A673 (cell line): ENCODE data around the gene CARD11. TPM values are rescaled to one million over a fixed set of nuclear protein-coding genes. Genes with fewer than 3 reads are reported as not detected.
A peak's percentile ranks its signal among the peaks of the same experiment; 100 is the strongest.

ENCODE experiments used
- BruUV-seq: library from RNA; stranded (reverse); fragments of 400-500 nt; replicated peaks from 2 replicates; lab custom pipeline; 2021; lab: Mats Ljungman, UMichigan
- CTCF ChIA-PET: fragments of 300-600 bp; sonication (Branson Sonifier 250); formaldehyde crosslinking; loops from one replicate; lab custom pipeline; 2022; ENCODE audit warnings: antibody characterized with exemption; lab: Charles Lee
- POLR2A ChIA-PET: fragments of 300-600 bp; sonication (Branson Sonifier 250); formaldehyde crosslinking; loops from one replicate; lab custom pipeline; 2022; ENCODE audit warnings: antibody characterized with exemption; ENCODE audit not compliant: low non-redundant PET; lab: Charles Lee
- DNase-seq: peaks from one replicate; pipeline ENCODE4 v3.0.0-alpha.2; 2015; ENCODE audit warnings: low spot score
- H3K27ac ChIP-seq: fragments of 200-600 bp; sonication (generic); 2 replicates; pipeline ENCODE4 v1.5.1; 2016; ENCODE audit warnings: mixed run types, low read depth, mild to moderate bottlenecking, mixed read lengths, antibody characterized with exemption, low read length; ENCODE audit not compliant: poor library complexity, severe bottlenecking
- H3K27me3 ChIP-seq: fragments of 200-600 bp; sonication (generic); replicated peaks from 2 replicates; pipeline ENCODE4 v1.6.1; 2017; ENCODE audit warnings: mixed run types, low read depth, mild to moderate bottlenecking, mixed read lengths, antibody characterized with exemption, low read length; ENCODE audit not compliant: insufficient read depth, poor library complexity
- H3K36me3 ChIP-seq: fragments of 200-600 bp; sonication (generic); 2 replicates; pipeline ENCODE4 v1.6.1; 2016; ENCODE audit warnings: mixed run types, mild to moderate bottlenecking, mixed read lengths, antibody characterized with exemption, low read length; ENCODE audit not compliant: insufficient read depth, poor library complexity, severe bottlenecking
- H3K4me1 ChIP-seq: fragments of 200-600 bp; sonication (generic); 2 replicates; pipeline ENCODE4 v1.6.1; 2017; ENCODE audit warnings: mixed run types, mild to moderate bottlenecking, mixed read lengths, antibody characterized with exemption, low read length; ENCODE audit not compliant: insufficient read depth, poor library complexity, severe bottlenecking
- H3K4me3 ChIP-seq: fragments of 200-600 bp; sonication (generic); 2 replicates; pipeline ENCODE4 v1.5.1; 2016; ENCODE audit warnings: low read depth, mixed run types, mild to moderate bottlenecking, mixed read lengths, low read length; ENCODE audit not compliant: poor library complexity, severe bottlenecking
- H3K9me3 ChIP-seq: fragments of 200-600 bp; sonication (generic); 2 replicates; pipeline ENCODE4 v1.6.1; 2016; ENCODE audit warnings: mixed run types, low read depth, mild to moderate bottlenecking, mixed read lengths, antibody characterized with exemption, low read length; ENCODE audit not compliant: poor library complexity, severe bottlenecking
- CTCF ChIP-seq: fragments of 300-800, 200-600 bp; sonication (generic); conservative IDR thresholded peaks from 2 replicates; pipeline ENCODE4 v1.5.1; 2017; ENCODE audit warnings: low read depth, mild to moderate bottlenecking, antibody characterized with exemption, low read length, moderate library complexity, mixed read lengths
- EZH2 ChIP-seq: fragments of 200-600 bp; sonication (generic); IDR thresholded peaks from 2 replicates; pipeline ENCODE4 v1.6.1; 2017; ENCODE audit warnings: borderline replicate concordance, low read depth, mild to moderate bottlenecking, mixed read lengths, antibody characterized with exemption, low read length; ENCODE audit not compliant: poor library complexity, severe bottlenecking
- intact Hi-C: fragments of 100-400 bp; cut with micrococcal nuclease; formaldehyde crosslinking; loops from one replicate; pipeline ENCODE4 v1.10.0; 2022; ENCODE audit not compliant: unreplicated experiment
- total RNA-seq: library from RNA; stranded (reverse); gene quantifications from 2 replicates; pipeline ENCODE4 v1.2.3, GENCODE V29; 2021

The CARD11 gene
- total RNA-seq, 1 experiment from 2014 or later, result 1.8 TPM

- H3K27ac ChIP-seq, result no peak overlapping the region
- H3K4me1 ChIP-seq, result peaks cover 3% of the 10 kb centered on the region
- no peaks in the 10 kb centered on the region for H3K36me3 ChIP-seq
- BruUV-seq, result no TSS peak
- POLR2A ChIA-PET, result no interaction called here
- no peaks in the 10 kb centered on the region for H3K27me3 ChIP-seq
- DNase-seq, result no peak
- CTCF ChIA-PET, result no interaction called here
- intact Hi-C loops, result no loop called here
- no peaks in the 10 kb centered on the region for H3K9me3 ChIP-seq
- no peak overlapping the region for H3K4me3 ChIP-seq
- TF ChIP-seq CTCF (no peak), EZH2 (no peak)
Measured at GRCh38 chr7:2876031-2876731, 167.5 kb downstream of the CARD11 start.

DNA sequence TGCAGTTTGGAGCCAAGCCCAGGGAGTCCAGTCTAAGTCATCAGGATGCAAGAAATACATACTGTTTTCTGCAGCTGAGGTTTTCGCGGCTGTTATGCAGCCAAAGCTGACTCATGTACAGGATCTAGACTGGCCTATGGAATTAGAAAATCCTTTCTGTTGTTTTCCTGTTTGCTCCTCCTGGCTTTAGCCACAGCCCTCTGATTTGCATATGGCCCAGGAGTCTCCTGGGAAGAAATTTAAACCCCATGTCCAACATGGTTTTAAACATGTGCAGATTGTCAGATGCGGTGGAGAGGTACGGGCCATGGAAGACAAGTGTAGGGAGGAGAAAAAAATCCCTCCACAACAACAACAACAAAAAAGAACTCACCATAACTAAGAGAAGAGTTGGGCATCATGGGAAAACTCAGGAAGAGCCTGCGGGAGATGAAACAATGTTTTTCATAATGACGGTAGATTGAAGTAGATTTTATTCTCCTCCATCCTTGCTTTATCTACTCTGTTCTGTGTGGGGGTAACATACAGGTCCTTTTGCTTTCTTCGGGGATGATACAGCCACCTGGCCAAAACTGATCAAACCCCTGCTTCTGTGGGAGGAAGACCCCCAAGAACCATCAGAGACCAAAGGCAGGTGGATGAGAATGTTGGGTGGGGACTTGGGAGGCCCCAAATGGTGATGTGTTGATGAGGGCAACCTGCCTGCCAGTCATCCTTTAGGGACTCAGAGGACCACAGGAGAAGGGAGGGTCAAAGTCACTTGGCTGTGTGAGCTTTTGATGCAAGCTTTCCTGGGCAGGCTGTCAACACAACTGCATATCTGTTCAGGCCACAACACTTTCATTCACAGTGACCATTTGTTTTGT is 169.7 kb downstream of the CARD11 start:
- CTCF ChIA-PET, result no interaction called here
- intact Hi-C loops, result no loop called here
- H3K27ac ChIP-seq, result peak overlapping the region; percentile 80
- H3K36me3 ChIP-seq, result no peaks in the 10 kb centered on the region
- no peak overlapping the region for H3K4me3 ChIP-seq
- peaks cover 3% of the 10 kb centered on the region for H3K4me1 ChIP-seq
- H3K9me3 ChIP-seq, result no peaks in the 10 kb centered on the region
- no peaks in the 10 kb centered on the region for H3K27me3 ChIP-seq
- no TSS peak for BruUV-seq
- POLR2A ChIA-PET, result no interaction called here
- TF ChIP-seq EZH2, result no peak
- TF ChIP-seq CTCF, result no peak
- DNase-seq, result peak; percentile 73

DNA sequence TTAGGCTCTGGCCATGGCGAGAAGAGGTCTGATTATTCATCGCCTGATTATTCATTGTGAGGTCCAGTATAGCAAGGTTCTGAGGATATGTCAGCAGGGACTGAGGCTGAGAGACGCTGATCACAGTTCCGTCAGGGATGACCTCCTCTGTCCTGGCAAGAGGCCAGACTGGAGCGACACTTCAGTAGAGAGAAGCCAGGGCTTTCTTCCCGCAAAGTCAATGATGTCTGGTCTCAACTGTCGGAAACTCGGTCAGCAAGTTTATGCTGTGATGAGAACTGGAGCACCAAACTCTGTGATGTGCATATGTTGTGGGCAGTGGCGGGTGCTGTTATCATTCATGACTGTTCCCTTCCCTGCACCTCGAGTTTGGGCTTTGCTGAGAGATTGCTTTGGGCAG is 170.5 kb downstream of the CARD11 start:
- Histone ChIP-seq H3K27ac (peak overlapping the region; percentile 80), H3K27me3 (no peaks in the 10 kb centered on the region), H3K4me1 (peaks cover 3% of the 10 kb centered on the region), H3K4me3 (no peak overlapping the region), H3K9me3 (no peaks in the 10 kb centered on the region), H3K36me3 (no peaks in the 10 kb centered on the region)
- POLR2A ChIA-PET, result no interaction called here
- TF ChIP-seq EZH2 (no peak), CTCF (no peak)
- BruUV-seq, result no TSS peak
- intact Hi-C loops, result no loop called here
- CTCF ChIA-PET, result no interaction called here
- DNase-seq, result no peak
